ENCODE results near the gene ARL16. TPM values are rescaled to one million over a fixed set of nuclear protein-coding genes. Genes with fewer than 3 reads are reported as not detected.

ARL16 gene
- total and polyA plus RNA-seq, 2 experiments from 2014 or later: 40.4 to 54.9 TPM

DNA sequence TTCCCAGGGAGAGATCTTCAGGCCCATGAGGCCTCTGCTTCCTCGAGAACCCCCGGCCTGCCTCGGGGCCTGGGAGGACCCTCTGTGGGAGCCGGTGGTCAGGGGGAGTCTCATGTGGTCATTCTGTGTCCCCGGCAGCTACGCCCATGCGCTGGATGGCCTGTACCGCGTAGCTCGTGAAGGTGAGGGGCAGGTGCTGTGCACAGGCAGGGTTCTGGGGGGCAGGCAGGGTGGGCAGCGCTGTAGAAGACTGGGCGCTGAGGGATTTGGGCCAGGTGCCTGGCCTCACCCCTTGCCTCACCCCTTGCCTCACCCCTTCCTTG lies 33.0 kb upstream of the ARL16 start:
- Histone ChIP-seq H3K36me3 (ENCODE audit: insufficient read depth) (no peaks in the 10 kb centered on the region), H3K79me2 (replicated peaks; ENCODE audit: insufficient read depth) (peaks cover 13% of the 10 kb centered on the region), H3K4me3 (no peak overlapping the region), H3F3A (replicated peaks; ENCODE audit: low read depth) (peaks cover 7% of the 10 kb centered on the region; the same call in 1 of the 2 replicates), H2AFZ (no peak overlapping the region), H3K27ac (ENCODE audit: low read depth) (no peak overlapping the region), H3K4me2 (no peak overlapping the region), H3K27me3 (ENCODE audit: insufficient read depth) (no peaks in the 10 kb centered on the region), H4K20me1 (replicated peaks; ENCODE audit: insufficient read depth) (no peaks in the 10 kb centered on the region), H3K4me1 (ENCODE audit: insufficient read depth) (peaks cover 9% of the 10 kb centered on the region; the same call in 1 of the 2 replicates), H3K9me2 (ENCODE audit: insufficient read depth) (no peaks in the 10 kb centered on the region)
- Mint-ChIP-seq H3K36me3 (ENCODE audit: low read depth) (peaks cover 8% of the 10 kb centered on the region), H3K4me1 (peaks cover 15% of the 10 kb centered on the region), H3K9me3 (no peaks in the 10 kb centered on the region; the same call in 2 of the 3 replicates), H3K27ac (no peak overlapping the region), H3K27me3 (ENCODE audit: insufficient read depth, low read depth, poor library complexity) (peaks cover 8% of the 10 kb centered on the region), H3K4me3 (no peak overlapping the region)
- ATAC-seq (no peak), DNase-seq (ENCODE audit: low spot score) (no peak)
- TF ChIP-seq CREB1 (CRISPR knock-in tag; IDR thresholded peaks at IDR 0.05; ENCODE audit: low read depth): no peak
- no peak for TF ChIP-seq EZH2 (IDR thresholded peaks at IDR 0.05; ENCODE audit: low read depth, unreplicated experiment)
- TF ChIP-seq STAT1 (IDR thresholded peaks at IDR 0.05; ENCODE audit: unreplicated experiment): no peak

DNA sequence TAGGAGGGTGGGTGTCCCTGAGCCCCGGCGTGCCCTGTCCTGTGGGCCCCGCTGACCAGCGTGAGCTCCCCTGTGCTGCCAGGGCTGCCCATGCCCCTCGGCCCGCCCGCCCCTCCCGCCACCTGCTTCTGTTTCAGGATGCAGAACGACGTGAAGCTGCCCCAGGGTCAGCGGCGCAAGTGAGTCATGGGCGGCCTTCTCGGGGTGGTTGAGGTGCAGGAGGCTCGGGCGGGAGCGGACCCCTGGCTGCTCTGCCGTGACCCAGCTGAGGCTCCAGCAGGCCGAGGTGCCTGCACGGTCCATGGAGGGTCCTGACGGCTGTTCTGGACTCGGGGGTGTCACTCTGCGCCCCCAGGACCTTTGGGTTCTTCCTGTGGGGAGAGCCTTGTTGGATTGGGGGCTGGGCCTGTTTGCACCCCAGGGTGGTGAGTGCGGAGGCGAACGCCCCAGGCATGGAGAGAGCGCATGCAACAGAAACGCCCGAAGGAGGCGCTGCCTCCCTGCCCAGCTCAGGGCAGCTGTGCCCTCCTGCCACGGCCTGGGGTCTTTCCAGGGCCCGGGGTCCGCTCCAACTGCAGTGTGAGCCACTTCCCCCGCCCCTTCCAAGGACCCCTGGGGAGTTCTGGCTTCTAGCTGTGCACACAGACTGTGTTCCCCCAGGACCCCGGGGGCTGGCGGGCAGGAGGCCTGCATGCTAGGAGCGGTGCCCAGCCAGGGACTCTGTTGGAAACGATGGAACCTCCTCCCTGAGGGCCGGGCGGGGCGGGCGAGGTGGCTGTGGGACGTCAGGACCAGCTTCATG lies 32.5 kb upstream of the ARL16 start:
- no peaks in the 10 kb centered on the region for H3K27me3 ChIP-seq (ENCODE audit: insufficient read depth)
- H3K4me1 ChIP-seq (ENCODE audit: insufficient read depth): peaks cover 14% of the 10 kb centered on the region; the same call in 1 of the 2 replicates
- Mint-ChIP-seq H3K4me3 (no peak overlapping the region), H3K27ac (no peak overlapping the region), H3K36me3 (ENCODE audit: low read depth) (peaks cover 8% of the 10 kb centered on the region), H3K9me3 (no peaks in the 10 kb centered on the region; the same call in 2 of the 3 replicates), H3K4me1 (peaks cover 12% of the 10 kb centered on the region), H3K27me3 (ENCODE audit: insufficient read depth, low read depth, poor library complexity) (peaks cover 10% of the 10 kb centered on the region)
- H4K20me1 ChIP-seq (replicated peaks; ENCODE audit: insufficient read depth): no peaks in the 10 kb centered on the region
- peaks cover 5% of the 10 kb centered on the region for H3F3A ChIP-seq (replicated peaks; ENCODE audit: low read depth)
- H3K4me2 ChIP-seq: no peak overlapping the region
- DNase-seq (ENCODE audit: low spot score): no peak
- H2AFZ ChIP-seq: no peak overlapping the region
- TF ChIP-seq, protein P1, sequence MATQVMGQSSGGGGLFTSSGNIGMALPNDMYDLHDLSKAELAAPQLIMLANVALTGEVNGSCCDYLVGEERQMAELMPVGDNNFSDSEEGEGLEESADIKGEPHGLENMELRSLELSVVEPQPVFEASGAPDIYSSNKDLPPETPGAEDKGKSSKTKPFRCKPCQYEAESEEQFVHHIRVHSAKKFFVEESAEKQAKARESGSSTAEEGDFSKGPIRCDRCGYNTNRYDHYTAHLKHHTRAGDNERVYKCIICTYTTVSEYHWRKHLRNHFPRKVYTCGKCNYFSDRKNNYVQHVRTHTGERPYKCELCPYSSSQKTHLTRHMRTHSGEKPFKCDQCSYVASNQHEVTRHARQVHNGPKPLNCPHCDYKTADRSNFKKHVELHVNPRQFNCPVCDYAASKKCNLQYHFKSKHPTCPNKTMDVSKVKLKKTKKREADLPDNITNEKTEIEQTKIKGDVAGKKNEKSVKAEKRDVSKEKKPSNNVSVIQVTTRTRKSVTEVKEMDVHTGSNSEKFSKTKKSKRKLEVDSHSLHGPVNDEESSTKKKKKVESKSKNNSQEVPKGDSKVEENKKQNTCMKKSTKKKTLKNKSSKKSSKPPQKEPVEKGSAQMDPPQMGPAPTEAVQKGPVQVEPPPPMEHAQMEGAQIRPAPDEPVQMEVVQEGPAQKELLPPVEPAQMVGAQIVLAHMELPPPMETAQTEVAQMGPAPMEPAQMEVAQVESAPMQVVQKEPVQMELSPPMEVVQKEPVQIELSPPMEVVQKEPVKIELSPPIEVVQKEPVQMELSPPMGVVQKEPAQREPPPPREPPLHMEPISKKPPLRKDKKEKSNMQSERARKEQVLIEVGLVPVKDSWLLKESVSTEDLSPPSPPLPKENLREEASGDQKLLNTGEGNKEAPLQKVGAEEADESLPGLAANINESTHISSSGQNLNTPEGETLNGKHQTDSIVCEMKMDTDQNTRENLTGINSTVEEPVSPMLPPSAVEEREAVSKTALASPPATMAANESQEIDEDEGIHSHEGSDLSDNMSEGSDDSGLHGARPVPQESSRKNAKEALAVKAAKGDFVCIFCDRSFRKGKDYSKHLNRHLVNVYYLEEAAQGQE (IDR thresholded peaks at IDR 0.05; ENCODE audit: unreplicated experiment): no peak
- peak; percentile 18 to 36; a peak in 2 of 4 replicates for TF ChIP-seq CTCF (conservative IDR thresholded peaks at IDR 0.05; ENCODE audit: low read depth in 2 of 2)
- no peak overlapping the region for H3K4me3 ChIP-seq
- ATAC-seq: no peak
- no peak overlapping the region for H3K27ac ChIP-seq (ENCODE audit: low read depth)
- H3K36me3 ChIP-seq (ENCODE audit: insufficient read depth): no peaks in the 10 kb centered on the region
- H3K9me2 ChIP-seq (ENCODE audit: insufficient read depth): no peaks in the 10 kb centered on the region
- peaks cover 13% of the 10 kb centered on the region for H3K79me2 ChIP-seq (replicated peaks; ENCODE audit: insufficient read depth)

Measured in GM23338 (cell line).